Inflammatory macrophage (primary cell): ENCODE results near the gene PPP1R1A.

Experiments
- DNase-seq, 2 donors: peaks; one replicate each; pipeline ENCODE4 v3.0.0-alpha.2; 2020 to 2022

The PPP1R1A gene

DNA sequence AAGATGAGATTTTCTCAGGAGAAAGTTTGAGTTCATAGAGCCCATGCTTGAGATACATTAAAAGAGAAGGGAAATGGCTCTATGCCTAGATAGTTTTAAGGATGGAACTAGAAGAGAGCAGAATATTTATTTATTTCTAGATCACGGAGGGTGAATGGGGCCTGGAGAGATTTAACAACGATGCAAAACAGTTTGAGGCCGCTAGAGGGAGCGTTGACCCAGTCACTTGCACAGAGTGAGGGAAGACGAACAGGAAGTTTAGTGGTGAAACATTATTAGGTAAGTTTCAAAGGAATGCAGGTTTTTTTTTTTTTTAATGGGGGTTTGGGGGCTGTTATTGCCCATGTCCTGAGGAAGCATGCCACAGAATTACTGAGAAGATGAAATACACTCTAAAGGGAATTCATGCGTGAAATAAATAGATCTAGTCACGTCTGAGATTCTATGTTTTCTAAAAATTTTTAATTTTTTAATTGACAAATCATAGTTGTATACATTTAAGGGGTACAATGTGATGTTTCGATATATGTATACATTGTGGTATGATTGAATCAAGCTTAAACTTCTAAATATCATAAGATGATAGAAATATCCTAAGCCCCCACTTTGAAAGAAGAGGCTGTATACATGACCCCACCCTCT lies 14.8 kb upstream of the PPP1R1A start:
- DNase-seq, result peak; percentile 76 to 82

DNA sequence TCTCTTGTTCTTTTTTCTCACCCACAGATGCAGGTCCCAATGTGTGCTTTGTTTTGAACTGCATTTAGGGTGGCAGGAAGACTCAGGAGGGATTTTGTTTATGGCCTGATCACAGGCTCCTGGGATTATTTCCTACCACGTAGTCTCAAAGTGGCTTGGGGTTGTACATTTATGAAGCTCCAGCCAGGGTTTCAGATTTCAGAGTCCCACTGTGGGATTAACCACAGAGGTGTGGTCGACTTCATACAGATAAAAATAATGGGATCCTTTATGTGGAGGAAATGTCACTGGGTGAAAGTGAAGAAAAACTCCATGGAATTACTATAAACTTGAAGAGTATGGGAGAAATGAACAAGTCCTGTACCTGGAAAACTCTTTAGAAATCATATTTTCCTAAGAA lies 14.2 kb upstream of the PPP1R1A start:
- DNase-seq, result no peak

DNA sequence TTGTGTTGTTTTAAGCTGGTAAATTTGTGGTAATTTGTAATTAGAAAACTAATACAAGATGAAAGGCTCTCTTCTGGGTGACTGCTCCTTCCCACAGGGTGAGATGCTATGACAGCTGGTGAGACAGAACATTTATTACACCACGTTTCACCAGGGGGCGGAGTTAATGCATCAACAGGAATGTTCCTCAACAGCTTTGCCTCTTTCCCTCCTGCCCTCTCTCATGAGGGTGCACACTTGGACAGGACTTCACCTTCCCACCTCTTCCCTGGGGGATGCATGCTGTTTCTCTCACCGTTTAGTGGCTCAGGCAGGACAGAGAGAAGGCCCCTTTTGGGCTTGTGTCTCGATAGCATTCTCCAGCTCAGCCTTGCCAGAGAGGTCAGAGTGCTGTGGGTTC lies 13.4 kb upstream of the PPP1R1A start:
- peak; percentile 17 to 35 for DNase-seq

DNA sequence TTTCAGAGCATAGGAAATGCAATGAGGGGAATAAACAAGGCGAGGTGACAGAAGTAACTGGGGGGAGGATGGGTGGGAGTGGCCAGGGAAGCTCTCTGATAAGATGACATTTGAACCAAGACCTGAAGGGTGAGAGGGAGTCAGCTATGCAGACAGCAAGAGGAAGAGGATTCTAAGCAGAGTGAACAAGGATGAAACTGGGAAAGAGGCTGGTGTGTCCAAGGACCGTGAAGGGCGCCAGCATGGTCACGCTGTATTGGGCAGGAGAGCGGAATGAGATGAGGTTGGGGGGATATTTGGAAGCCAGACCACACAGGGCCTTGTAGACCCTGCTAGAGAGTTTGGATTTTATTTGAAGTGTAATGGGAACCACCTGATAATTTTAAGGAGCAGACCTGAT lies 10.5 kb upstream of the PPP1R1A start:
- no peak for DNase-seq

DNA sequence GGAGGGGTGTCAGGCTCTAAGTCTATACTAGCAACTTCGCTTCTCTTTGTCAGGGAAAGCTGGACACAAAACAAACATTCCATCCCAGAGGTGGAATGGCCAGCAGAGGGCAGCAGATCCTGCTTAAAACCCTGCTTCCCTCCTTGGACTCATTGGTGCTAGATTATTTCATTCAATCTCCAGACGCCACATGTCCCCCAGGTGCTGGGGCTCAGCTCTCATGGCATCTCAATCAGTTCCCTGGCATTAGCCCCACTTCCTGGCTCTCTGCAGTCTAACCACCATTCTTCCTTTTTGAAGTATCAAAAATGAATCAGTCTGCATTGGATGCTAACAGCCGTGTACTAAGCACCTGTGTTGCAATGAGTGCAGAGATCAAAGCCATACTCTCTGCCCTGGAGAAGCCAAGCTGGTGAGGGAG lies 8.1 kb upstream of the PPP1R1A start:
- DNase-seq, result peak; percentile 58 to 60

DNA sequence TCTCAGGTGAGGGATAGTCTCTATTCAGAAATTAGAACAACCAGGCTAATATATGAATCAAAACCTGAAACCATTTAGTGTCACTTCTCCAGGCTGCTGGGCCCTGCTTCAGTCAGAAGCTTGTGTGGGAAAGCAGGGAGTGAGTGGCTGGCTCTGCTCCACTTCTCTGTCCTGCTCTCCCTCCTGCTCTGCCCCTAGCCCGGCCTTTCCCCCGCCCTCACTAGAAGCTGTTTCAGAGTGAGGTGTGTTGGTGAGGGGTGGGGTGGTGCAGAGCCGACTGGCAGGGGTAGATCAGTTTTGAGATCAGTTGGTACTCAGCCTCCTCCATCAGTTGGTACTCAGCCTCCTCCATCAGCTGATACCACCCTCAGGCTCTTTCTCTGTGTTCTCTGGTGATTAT lies 7.0 kb upstream of the PPP1R1A start:
- no peak for DNase-seq

DNA sequence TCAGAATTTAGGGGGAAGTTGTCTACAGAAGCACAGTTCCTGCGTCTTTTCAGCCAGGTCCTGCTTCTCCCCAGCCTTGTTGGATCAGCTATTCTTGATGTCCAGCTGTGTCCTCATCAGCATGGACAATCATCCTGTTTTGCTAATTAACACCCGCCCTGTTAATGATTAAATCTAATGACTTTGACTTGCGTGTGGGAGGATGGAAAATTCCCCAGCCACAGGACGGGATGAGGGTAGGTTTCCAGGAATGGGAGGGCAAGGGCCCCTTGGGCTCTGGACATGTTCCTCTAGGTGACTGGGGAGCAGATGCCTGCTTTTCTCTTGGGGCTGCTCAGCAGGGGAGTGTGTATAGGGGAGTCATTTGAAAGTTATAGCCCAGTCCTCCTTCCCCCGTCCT lies 5.3 kb upstream of the PPP1R1A start:
- peak in 1 of 2 donors; percentile 38 for DNase-seq

DNA sequence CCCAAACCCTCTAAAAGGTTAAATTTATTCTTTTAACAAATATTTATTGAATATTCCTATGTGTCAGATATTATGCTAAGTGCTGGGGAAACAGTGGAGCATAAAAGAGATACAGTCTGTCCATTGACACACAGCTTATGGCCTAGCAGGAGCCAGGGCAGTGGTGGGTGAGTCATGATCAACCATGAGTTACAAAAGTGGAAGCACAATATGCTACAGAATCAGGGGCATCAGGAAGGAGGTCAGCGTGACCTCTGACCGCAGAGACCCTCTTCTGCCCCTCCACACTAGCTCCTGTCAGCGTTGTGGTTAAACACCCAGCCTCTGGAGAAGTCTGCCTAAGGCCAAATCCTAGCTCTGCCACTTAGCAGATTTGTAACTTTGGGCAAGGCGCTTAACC lies 4.7 kb upstream of the PPP1R1A start:
- peak; percentile 61 to 85 for DNase-seq

DNA sequence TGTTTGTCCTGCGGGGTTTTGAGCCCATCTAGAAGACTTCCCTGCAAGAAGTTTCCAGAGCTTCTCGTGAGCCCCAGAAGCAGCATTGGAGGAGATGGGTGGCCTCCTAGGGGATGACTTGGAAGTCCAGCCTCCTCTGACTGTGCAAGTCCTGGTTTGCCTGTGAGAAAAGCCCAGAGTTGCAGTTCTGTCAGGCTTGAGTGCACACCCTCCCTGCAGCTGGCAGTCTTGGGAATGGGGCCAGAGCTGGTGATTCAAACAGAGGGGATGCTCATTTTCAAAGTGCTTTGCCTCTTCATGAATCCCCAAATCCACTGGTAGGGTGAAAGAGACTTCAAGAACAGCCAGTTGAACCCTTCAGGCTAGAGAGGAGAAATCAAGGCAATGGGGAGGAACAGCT lies 3.9 kb upstream of the PPP1R1A start:
- DNase-seq, result no peak

DNA sequence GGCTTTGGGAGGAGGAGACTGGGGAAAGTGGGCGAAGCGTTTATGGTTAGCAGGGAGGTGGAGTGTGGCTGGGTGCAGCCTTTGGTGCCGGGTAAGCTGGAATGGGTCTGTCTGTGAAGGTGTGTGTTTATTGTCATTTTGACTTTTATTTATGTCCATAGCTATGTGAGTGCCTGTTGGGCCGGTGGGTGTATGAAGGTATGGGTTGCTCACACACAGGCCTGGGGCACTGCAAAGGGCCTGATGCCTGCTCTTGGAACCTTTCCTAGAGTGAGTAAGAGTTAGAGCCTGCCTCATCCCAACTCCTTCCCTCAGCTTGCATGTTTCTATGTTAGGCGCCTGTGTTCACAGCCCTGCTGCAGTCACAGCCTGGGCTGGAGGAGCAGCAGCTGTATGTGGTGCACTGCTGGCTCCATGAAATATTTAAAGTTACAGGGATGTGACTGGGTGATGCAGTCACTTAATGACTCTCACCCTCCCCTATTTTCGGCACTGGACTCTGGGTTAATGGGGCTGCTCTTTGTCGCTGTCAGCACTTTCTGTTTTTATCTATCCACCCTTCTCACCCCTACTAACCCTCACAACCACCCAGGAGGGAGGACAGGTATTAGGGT lies 2.6 kb upstream of the PPP1R1A start:
- DNase-seq, result no peak

DNA sequence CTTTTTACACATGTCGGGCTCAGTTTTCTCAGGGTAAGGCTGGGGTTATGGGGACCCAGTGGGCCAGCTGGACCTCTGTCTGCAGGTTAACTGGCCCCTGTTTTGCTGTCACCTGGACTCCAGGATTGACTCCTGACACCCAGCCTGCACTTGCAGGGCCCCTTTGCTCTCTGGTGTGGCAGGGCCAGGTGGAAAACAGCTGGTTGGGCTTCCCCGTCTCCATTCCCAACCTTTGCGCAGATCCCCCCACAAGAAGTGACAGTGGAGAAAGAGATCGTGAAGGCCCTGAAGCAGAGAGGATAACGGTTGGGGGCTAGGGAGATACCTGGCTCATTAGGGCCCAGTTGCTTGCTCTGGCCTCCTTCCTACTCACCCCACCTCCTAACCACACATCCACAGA lies 1.5 kb upstream of the PPP1R1A start:
- DNase-seq, result no peak

DNA sequence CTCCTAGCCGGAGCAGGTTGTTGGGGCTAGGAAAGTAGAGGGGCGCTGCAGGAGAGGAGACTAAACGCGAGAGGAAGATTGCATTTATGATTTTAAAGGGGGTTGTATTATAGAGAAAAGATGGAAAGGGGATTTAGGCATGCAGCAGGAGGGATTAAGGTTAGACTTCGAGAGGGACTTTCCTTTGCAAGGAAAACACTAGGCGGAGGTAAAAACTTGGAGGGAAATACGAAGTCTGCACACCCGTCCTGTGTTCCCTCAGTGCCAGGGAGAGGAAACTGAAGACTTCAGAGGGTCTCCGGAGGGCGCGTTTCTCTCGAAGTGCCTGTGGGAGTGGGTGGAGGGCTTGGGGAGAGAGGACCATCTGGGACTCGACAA lies 420 bp upstream of the PPP1R1A start:
- DNase-seq, result no peak

DNA sequence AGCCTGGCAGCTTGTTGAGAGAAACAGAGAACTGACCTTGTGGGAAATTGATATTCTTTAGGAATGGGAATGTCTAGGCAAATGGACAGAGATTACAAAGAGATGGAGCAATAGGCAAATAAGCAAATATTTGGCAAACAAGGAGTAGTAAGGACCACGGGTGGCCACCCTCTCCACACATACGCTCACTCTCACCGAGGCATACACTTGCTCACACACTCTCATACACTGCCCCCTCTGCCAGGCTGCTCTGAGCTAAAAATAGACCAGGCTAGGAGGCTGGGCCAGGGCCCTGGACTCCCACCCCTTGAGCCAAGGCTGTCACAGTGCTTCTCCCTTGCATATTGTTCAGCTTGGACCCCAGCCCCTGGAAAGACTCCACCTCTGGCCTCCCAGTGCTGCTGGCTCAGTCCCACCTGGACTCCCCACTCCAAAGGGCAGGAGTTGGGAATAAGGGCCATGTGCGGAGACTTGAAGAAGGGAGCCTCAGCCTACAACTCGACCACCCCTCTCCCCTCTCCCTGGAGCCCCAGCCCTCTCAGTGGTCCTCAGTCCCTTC lies 1.1 kb downstream of the PPP1R1A start:
- DNase-seq, result no peak

DNA sequence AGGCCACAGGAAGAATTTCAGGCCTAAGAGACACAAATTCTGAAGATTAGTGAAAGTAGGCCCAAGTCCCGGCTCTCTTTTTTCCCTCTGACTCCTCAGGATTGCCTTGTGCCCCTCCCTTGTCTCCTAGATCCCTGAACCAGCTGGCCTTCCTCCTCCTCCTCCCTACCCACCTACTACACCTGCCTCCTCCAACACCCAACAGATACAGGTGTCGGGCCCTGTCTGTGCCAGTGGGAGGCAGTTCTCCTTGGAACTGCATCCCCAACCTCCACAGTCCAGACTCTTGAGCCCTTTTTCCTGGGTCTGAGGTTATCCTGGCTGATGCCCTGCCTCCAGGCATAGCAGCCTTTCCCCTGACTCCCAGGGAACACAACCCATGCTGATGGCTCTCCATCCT lies 1.8 kb downstream of the PPP1R1A start:
- no peak for DNase-seq

DNA sequence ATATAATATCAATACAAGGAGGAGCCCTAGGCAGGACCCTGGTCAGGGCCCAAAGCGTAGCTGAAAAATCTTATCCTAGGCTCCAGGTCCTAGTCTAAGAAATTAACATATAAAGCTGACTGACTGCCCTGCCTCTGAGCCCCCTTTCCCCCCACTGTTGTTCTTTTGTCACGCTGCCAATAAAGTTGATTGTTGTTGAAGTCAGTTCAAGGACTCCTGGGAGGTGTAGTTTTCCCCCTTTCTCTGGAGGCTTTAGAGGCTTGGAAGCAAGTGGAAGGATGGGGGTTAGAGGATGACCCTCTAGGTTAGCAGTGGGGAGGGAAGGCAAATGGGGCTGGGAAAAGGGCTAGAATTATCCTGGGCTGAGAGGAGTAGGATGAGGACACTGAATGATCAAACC lies 3.2 kb downstream of the PPP1R1A start:
- no peak for DNase-seq

DNA sequence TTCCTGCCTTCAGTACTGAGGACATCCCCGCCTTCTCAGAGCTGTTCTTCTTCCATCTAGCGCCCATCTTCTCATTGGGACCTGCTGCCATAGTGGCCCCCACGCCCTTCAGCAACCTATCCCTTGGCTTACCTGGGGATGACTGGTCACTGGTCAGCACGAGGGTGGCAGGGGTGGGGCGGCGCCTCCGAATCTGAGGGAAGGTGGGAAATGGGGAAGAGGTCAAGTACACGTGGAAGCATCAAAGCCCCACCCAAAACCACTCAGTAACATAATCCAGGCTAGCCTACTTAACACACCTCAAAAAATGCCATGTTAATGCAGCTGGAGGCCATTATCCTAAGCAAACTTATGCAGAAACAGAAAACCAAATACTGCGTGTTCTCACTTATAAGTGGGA lies 4.3 kb downstream of the PPP1R1A start:
- no peak for DNase-seq

DNA sequence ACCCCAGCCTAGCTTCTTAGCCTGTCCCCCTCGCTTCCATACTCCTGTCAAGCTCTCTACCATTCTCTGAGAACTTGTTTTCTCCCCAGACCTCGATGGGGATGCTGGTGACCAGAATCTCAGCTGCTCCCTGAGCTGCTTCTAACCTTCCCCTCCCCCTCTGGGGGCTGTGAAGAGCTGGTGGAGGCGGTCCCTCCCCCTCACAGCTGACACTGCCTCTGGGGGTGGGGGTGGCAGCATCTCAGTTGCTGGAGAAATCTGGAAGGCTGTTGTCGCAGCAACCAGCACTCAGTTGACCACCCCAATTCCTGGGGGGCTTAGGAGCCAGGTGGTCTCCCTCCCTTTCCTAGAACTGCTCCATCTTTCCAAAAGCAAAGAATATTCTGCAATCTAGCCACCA lies 4.7 kb downstream of the PPP1R1A start:
- DNase-seq, result no peak

DNA sequence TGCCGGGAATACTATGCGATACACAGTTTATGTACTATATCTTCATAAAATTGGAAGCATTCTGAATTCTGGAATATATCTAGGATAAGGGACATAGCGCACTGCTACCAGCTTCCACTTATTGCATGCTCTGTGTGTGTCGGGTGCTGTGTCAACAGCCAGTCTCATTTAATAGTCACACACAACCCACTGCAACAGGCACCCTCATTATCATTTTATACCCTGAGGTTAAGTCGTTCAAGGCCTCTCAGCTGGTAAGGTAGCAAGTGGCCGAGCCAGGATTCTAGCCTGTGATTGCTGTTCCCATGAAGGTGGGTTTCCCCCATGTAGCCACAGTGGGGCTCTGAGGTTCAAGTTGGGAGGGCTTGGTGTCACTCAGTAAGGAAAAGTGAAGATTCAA lies 7.0 kb downstream of the PPP1R1A start:
- no peak for DNase-seq

DNA sequence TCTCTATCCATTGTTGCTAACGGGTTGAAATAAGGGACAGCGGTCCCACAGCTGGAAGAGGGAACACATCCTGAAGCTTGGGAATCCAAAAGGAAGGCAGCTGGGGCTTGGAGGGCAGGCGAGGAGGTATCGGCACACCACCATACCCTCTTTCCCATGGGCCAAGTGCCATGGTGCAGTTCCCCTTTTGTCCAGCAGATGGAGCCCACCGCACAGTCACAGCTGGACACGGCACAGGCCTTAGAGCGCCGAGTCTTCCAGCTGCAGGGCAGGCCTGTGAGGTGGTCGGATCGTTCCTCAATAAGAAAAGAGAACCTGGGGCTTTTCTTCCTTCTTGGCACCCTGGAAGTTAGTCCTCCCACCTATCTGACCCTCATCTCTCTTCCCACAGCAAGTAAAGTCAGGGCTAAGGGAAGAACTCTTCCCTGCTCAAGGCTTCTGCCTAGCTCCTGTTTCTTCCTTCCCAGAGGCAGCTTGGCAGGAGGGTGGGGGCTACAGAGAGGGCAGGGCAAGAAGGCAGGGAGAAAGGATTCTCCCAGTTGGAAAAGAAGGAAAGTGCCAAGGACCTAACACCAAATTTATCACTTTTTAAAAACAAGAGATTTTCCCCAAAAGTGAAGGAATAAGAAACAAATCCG lies 8.6 kb downstream of the PPP1R1A start:
- DNase-seq, result peak; percentile 80 to 81

DNA sequence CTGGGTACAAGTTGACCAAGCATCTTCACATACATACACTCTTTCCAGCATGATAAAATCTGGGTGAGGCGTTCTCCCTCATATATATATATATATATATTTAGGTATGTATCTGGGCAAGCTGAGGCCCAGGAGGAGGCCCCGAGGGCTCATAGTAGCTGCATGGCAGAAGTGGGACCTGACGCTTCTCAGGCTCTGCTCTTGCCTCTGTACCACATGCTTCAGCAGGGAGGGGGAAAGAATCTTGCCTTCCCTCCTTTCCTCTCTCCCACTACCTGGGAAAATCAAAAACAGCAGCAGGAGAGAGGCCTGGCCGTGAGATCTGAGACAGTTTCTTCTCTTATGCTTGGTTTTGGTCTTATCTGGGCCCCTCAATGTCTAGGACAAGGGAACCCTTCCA lies 9.2 kb downstream of the PPP1R1A start:
- no peak for DNase-seq

DNA sequence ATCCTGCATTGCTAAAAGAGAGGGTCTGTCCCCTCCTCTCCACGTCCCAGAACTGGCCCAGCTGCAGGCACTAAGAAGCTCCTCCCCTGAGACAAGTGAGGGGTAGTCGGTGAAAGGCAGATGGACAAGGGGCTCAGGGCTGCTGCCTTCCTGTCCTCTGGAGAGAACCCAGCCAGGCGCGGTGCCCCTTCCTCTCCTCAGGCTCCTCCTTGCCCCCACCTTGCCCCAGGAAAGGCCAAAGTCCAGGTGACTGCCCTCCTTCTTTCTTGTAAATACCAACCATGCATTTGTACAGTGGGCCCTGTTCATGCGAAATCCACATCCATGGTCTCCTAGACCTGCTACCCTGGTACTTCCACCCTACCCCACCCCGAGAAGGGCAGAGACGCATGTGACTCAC lies 9.7 kb downstream of the PPP1R1A start:
- DNase-seq, result no peak

DNA sequence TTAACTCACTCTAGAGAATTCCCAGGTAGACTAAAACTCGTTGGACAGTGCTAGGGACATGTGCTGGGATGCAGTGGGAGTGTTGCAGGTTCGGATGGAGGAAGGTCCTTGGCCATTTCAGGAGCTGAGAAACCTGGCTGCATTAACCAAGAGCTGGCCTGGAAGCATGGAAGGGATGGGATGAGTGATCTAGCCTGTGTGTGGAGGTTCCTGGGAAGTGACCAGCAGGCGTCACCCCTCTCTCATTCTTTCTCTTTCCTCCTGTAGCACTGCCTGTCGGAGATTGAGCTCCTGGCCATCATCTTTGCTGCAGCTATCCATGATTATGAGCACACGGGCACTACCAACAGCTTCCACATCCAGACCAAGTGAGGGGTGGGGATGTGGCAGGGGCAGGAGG lies 15.6 kb downstream of the PPP1R1A start:
- DNase-seq, result no peak

DNA sequence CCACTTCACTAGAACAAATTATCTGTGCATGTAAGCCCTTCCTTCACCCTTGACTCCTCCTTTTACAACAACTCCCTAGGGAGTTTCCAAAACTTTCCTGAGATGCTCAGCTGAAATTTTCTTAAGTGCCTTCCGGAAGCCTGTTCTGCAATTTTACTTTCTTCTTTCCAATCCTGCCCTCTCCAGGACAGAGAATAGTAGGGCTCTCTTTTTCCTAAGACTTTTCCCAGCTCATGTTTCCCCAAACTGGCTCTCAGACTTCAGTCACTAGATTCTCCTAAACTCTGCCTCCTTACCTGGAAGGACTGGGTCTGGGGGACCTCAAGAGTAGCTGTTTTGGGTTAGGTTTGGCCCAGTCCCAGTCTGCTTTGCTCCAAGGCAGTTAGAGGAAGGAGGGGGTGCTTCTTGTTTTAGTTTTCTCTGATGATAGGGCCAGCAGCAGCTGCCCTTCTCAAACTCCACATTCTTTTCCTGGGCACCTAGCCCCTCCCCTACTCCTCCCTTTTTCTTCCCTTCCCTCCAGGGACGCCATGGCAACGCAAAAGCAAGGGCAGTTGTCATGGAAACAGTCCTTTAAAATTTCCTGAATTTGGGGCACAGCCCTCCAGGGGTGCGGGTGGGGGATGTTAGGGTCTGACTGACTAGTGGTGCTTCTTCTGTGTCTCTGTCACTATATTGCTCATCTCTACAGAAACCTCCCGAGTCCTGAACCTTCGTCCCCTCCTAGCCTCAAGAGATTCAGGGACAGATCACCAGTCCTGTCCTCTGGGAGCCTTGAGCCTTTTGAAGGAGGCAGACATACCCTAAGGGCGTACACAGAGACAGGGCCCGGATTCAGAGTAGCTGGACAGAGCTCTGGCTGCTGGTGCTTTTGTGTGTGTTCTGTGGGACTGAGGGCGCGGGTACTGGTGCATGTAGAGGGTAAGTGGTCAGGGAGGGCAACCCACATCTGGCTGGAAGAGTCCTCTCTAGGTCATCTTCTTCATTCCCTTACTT lies 17.0 kb downstream of the PPP1R1A start:
- DNase-seq, result no peak
